Measurements from ENCODE around the gene CLCN1.
A peak's percentile ranks its signal among the peaks of the same experiment; 100 is the strongest.

The CLCN1 gene

DNA sequence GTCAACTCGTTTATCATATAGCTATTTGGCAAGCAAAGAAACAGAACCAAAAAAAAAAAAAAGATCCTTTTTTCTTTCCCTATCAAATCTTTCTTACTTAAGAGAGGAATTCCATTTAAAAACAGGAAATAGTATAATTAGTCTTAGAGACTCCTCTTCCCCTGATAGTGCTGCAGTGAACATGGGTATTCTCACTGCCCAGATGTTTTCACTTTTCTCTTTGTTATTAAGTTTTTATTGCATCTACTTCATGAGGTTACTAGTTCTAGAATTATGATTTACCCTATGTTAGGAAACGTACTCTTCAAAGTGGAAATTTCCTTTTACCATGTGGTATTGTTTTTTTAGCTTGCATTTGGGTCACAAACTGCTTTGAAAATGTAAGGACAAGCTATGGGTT, 19.2 kb upstream of the CLCN1 start:
- no peak for DNase-seq

DNA sequence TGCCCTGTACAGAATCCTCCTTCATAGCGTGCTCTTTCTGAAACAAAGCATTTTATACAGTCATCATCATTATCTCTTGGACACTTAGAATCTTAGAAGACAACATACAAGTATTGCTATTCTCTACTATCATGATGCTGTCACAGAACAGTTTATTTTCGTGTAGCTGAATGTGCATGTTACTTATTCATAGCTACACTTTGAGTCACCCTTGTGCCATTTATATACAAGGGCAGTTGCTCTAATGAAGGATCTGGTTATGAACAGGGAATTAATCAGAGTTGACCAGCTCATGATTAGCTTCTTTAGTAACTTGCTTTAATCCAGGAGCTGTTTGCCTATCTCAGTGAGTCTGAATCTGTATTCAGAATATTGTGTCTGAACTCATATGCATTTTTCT, 16.6 kb upstream of the CLCN1 start:
- no peak for DNase-seq

DNA sequence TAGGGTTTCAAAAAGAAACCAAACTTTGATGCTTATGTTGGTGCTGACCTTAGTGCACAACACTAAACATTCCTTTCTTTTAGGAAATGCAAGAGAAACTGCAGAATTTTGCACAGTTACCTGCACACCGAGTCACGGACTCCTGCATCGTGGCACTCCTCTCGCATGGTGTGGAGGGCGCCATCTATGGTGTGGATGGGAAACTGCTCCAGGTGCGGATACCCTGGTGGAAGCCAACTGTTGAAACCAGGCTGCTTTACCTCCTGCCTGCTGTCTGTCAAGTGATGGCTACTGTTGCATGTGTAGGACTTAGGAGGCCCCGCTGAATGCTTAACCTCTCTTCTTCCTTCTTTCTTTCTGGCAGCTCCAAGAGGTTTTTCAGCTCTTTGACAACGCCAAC, 16.1 kb upstream of the CLCN1 start:
- DNase-seq: peak; percentile 66

GRCh38 chr7:143300959-143301935, 14.7 kb upstream of the CLCN1 start:
- no peak for DNase-seq

- no peak for DNase-seq
Observed at GRCh38 chr7:143303733-143304132, 12.2 kb upstream of the CLCN1 start.

DNA sequence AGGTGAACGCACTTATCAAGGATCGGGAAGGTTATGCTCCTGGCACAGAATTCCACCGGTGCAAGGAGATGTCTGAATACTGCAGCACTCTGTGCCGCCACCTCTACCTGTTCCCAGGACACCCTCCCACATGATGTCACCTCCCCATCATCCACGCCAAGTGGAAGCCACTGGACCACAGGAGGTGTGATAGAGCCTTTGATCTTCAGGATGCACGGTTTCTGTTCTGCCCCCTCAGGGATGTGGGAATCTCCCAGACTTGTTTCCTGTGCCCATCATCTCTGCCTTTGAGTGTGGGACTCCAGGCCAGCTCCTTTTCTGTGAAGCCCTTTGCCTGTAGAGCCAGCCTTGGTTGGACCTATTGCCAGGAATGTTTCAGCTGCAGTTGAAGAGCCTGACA, 11.0 kb upstream of the CLCN1 start:
- no peak for DNase-seq

- peak; percentile 66 for DNase-seq
Observed at GRCh38 chr7:143305423-143306070, 10.4 kb upstream of the CLCN1 start.

GRCh38 chr7:143308632-143309031, 7.3 kb upstream of the CLCN1 start:
- no peak for DNase-seq

DNA sequence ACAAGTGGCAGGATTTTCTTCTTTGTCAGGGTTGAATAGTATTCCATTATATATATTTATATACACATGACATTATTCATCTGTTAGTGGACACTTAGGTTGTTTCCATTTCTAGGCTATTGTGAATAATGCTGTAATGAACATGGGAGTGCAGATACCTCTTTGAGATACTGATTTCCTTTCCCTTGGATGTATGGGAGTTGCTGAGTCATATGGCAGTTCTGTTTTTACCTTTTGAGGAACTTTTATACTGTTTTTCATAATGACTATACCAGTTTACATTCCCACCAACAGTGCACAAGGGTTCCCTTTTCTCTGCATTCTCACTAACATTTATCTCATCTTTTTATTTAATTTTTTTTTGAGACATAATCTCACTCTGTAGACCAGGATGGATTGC, 1.8 kb upstream of the CLCN1 start:
- no peak for DNase-seq

DNA sequence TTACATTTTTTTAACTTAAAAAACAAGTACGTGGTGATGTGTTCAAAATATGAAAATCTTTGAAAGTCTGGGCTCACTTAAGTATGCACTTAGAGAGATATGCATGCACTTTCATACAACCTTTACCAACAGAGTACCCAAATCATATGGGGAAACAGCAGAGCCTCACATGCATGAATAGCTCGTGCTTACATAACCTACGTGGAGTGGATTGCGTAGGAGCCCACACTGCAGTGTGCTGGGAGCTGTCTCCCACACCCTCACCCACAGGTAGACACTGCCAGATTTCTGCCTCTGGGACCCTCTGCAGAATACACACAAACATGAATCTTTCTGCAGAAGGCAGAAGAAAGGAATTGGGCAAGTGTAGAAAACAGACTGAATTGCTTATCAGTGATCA, 581 bp downstream of the CLCN1 start:
- DNase-seq: no peak

GRCh38 chr7:143318661-143319060, 2.8 kb downstream of the CLCN1 start:
- no peak for DNase-seq

DNA sequence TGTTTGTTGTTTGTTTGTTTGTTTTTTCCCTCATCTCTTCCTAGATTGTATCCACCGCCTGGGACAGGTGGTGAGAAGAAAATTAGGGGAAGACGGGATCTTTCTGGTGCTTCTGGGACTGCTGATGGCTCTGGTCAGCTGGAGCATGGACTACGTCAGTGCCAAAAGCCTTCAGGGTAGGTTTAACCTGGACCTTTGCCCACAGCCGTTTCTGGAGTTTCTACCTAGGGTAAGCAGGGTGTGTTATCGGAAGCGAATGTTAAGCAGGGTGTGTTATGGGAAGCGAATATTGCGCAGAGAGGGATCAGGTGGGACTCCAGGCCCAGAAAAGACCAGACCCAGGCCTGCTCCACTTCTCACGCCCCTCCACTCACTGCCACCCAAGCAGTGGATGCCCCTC, 4.7 kb downstream of the CLCN1 start:
- no peak for DNase-seq

- DNase-seq: no peak
Observed at GRCh38 chr7:143321242-143321641, 5.3 kb downstream of the CLCN1 start.

DNA sequence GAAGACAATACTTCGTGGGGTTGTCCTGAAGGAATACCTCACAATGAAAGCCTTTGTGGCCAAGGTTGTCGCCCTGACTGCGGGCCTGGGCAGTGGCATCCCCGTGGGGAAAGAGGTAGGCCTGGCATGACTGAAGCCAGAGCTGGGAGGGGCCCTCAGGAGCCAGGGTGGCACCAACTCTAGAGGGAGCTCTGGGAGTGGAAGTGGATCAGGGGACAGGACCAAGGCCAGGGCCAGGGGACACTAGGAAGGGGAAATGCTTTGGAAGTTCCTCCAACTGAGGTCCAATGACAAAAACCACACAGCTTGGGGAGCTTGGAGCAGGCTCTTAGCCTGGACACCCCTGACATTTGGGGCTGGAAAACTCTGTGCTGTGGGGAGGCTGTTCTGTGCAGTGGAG, 5.8 kb downstream of the CLCN1 start:
- no peak for DNase-seq

DNA sequence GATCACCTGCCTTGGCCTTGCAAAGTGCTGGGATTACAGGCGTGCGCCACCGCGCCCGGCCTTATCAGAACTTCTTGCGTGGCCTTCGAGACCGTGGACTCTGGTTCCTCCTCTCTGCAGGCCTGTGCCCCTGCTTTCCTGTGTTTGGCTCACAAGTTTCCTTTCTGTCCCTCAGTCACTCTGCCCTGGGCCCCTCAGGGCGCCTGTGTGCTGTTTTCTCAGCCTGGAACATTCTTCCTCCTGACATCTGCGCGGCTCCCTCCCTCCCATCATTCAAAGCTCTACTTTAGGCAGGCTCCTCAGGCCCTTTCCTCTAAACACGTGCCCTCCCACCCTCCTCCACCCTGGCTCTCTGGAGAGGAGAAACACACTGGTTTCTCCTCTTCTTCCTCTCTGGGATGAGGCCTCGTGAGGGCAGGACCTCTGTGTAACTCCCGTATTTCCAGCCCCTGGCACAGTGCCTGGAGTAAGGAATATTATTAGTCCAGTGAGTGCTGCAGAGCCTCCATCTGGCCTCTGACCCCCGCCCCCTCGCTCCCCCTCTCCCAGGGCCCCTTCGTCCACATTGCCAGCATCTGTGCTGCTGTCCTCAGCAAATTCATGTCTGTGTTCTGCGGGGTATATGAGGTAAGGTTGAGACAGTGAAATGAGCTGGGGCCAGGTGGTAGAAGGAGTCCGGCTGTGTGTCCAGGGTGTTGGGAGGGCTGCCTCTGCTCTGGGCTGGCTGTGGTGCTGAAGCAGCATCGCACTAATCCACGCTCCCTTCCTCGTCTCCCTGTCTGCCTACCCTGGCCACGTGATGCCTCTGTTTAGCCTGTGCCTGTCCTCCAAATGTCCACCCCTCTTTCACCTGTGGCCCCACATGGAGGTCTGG, 7.1 kb downstream of the CLCN1 start:
- DNase-seq: no peak

DNA sequence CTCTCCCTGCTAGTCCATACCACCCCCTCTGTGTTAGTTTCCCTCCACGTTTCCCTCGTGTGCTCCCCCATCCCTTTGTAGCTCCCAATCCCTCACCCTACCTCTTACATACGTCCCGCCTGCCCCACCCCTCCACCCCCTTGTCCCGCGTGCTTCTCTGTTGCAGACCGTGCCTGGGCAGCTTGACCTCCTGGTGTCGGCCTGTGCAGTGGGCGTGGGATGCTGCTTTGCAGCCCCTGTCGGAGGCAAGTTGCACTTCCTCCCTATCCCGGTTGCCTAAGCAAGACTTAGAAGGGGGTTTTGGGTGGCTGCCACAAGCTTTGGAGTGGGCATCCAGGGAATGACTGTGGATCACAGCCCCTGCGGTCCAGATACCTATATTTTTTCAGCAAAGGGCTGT, 7.7 kb downstream of the CLCN1 start:
- DNase-seq: no peak

- DNase-seq: no peak
Observed at GRCh38 chr7:143325240-143325639, 9.3 kb downstream of the CLCN1 start.

DNA sequence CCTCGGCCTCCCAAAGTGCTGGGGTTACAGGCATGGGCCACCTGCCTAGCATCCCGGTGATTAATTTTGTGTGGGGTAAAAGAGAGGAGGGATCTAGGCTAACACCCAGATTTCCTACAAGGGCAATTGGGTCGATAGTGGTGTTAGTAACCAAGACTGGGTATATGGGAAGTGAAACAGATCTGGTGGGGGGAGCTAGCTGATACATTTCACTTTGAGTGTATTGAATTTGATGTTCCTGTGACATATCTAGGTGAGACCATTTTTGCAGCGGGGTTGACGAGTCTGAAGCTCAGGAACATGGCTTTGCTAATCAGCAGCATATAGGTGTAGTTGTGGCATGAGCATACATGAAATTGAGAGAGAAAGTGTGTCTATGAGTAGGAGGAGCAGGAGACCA, 12.0 kb downstream of the CLCN1 start:
- DNase-seq: no peak

- no peak for DNase-seq
Observed at GRCh38 chr7:143329471-143330170, 13.7 kb downstream of the CLCN1 start.

GRCh38 chr7:143331179-143331801, 15.4 kb downstream of the CLCN1 start:
- no peak for DNase-seq

DNA sequence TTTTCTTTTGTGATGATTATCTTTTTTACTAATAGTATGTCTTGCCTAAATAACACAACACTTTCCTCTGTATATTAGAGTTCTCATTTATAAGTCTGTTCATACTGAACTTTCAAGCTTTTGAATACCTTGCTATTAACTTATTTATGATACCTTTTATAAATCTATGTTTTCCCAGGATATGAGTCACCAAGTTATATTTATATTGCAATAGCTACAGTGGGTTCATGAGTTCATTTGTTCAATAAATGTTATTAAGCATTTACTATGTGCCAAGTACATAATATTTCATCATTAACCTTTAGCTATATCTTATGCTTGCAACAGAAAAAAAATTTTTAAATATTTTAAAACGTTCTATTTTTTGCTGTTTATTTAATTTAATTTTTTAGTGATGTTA, 18.3 kb downstream of the CLCN1 start:
- DNase-seq: no peak

DNA sequence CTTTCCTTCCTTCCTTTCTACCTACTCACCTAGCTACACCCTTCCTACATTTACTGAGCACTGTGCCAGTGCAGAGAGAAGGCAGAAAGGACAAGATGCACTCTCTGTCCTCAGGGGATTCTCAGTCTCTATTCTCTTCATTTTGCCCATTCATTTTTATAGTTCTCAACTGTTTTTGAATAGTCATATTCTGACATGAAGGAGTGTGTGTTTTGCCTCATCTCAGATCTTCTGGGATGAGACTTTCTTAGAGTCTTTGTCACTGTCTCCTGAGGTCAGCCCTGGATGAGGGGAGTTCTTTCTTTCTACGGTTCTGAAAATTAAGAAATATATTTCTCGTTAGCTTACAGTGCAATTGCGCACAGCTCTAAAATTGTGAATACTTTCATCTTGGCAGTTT, 21.3 kb downstream of the CLCN1 start:
- DNase-seq: no peak

Data from activated CD8-positive, alpha-beta memory T cell treated with anti-CD3 and anti-CD28 coated beads, Interleukin-2, amount 50 U/mL, for 4 hours (primary cell).